A549 (cell line): Measurements from ENCODE around the gene KCND3. TPM values are rescaled to one million over a fixed set of nuclear protein-coding genes. Genes with fewer than 3 reads are reported as not detected.

Source experiments
- ATAC-seq, 2 experiments: fragments of 200-7000 bp in 1 of 2; fragments of >200 bp in 1 of 2; cut with Nextera tagmentation in 1 of 2; cut with Tn5 transposase in 1 of 2; 3 replicates each; pipeline versions ENCODE4 v1.8.0 to v1.9.1; 2018 to 2020; ENCODE audit warnings: mild to moderate bottlenecking in 1 of 2, moderate library complexity in 1 of 2
- CTCF ChIA-PET: fragments of 300-600 bp; sonication (Branson Sonifier 250); formaldehyde crosslinking; extraction: SDS; loops from one replicate; lab custom pipeline; 2021; ENCODE audit warnings: antibody characterized with exemption, inconsistent platforms; lab: Yijun Ruan, JAX
- POLR2A ChIA-PET: fragments of 350-600 bp; formaldehyde crosslinking; extraction: SDS; loops from one replicate; lab custom pipeline; 2021; ENCODE audit warnings: antibody characterized with exemption, inconsistent platforms; lab: Yijun Ruan, JAX
- DNase-seq, 2 experiments: peaks; one replicate each; pipeline versions ENCODE4 v3.0.0 to v3.0.0-alpha.2; 2011 to 2016; ENCODE audit warnings: low read depth in 1 of 2, low spot score in 1 of 2
- FAIRE-seq: peaks from 2 replicates; lab custom pipeline; 2011; peaks lifted over from hg19 to GRCh38; lab: Jason Lieb, UNC
- H3K27ac ChIP-seq, 2 experiments: fragments of >200 bp; sonication (Bioruptor Twin); formaldehyde crosslinking; 3 replicates each; pipeline ENCODE4 v1.5.1; 2016 to 2017
- H3K4me1 ChIP-seq: fragments of >200 bp; sonication (Bioruptor Twin); formaldehyde crosslinking; 3 replicates; pipeline ENCODE4 v1.6.1; 2016
- H3K4me2 ChIP-seq: fragments of >200 bp; sonication (Bioruptor Twin); formaldehyde crosslinking; 3 replicates; pipeline ENCODE4 v1.6.1; 2016
- H3K4me3 ChIP-seq: fragments of >200 bp; sonication (Bioruptor Twin); formaldehyde crosslinking; 3 replicates; pipeline ENCODE4 v1.5.1; 2016
- H3K9me3 ChIP-seq: fragments of >200 bp; sonication (Bioruptor Twin); formaldehyde crosslinking; 3 replicates; pipeline ENCODE4 v1.6.1; 2016
- CHD2 ChIP-seq: fragments of 150-350 bp; IDR thresholded peaks from 2 replicates; pipeline ENCODE4 v1.6.1; 2014; ENCODE audit warnings: low read length; ENCODE audit not compliant: partially characterized antibody
- HDAC2 ChIP-seq: fragments of 200-600 bp; sonication (generic); IDR thresholded peaks from 2 replicates; pipeline ENCODE4 v1.6.1; 2016
- HOXB13 ChIP-seq: fragments of 250-450 bp; sonication (Bioruptor Pico); IDR thresholded peaks from 2 replicates; pipeline ENCODE4 v1.5.0; 2020; ENCODE audit warnings: low read depth, mild to moderate bottlenecking, moderate library complexity
- NR3C1 ChIP-seq: fragments of >200 bp; sonication (Bioruptor Twin); formaldehyde crosslinking; IDR thresholded peaks from 3 replicates; pipeline ENCODE4 v1.6.1; 2017
- POLR2A ChIP-seq: IDR thresholded peaks from 2 replicates; pipeline ENCODE4 v1.6.1; 2012; ENCODE audit warnings: mild to moderate bottlenecking, low read length
- SMC3 ChIP-seq: fragments of >200 bp; sonication (Bioruptor Twin); formaldehyde crosslinking; IDR thresholded peaks from 3 replicates; pipeline ENCODE4 v1.6.1; 2018; ENCODE audit warnings: inconsistent platforms
- SREBF2 ChIP-seq: fragments of 450-650 bp; IDR thresholded peaks from 2 replicates; pipeline ENCODE4 v1.6.1; 2014; ENCODE audit warnings: mild to moderate bottlenecking, moderate library complexity
- TFCP2L1 ChIP-seq: fragments of 250-450 bp; sonication (Bioruptor Pico); IDR thresholded peaks from 2 replicates; pipeline ENCODE4 v1.5.0; 2021; ENCODE audit warnings: mild to moderate bottlenecking
- WGBS: methylation state at CpG from one replicate; pipeline ENCODE4 v1.1.6; 2017; ENCODE audit errors: missing lambda C conversion rate; 5-methylcytosine and 5-hydroxymethylcytosine counted together
- polyA plus RNA-seq, 4 experiments: library from polyadenylated mRNA; depleted of rRNA in 3 of 4; stranded (reverse); fragments of >200 nt; fragmentation: RNase III in 1 of 4; extraction: RNeasy Plus Mini Kit Qiagen cat#74134 plus additional on column Dnase treatment in 1 of 4; gene quantifications; 2 replicates in 3 of 4; 3 replicates in 1 of 4; pipeline ENCODE4 v1.2.3, GENCODE V29; 2011 to 2017
- TF ChIP-seq, protein P1 (sequence below): fragments of >200 bp; sonication (Bioruptor Twin); formaldehyde crosslinking; IDR thresholded peaks from 3 replicates; pipeline ENCODE4 v1.6.1; 2016
- TF ChIP-seq, protein P2 (sequence below): IDR thresholded peaks from 2 replicates; pipeline ENCODE4 v1.6.1; 2012; ENCODE audit warnings: low read depth, borderline replicate concordance
- TF ChIP-seq, protein P3 (sequence below): IDR thresholded peaks from 2 replicates; pipeline ENCODE4 v1.6.1; 2012

The KCND3 gene
- polyA plus RNA-seq, 2 of the 4 experiments (the other 2 are of a cell fraction): not detected

DNA sequence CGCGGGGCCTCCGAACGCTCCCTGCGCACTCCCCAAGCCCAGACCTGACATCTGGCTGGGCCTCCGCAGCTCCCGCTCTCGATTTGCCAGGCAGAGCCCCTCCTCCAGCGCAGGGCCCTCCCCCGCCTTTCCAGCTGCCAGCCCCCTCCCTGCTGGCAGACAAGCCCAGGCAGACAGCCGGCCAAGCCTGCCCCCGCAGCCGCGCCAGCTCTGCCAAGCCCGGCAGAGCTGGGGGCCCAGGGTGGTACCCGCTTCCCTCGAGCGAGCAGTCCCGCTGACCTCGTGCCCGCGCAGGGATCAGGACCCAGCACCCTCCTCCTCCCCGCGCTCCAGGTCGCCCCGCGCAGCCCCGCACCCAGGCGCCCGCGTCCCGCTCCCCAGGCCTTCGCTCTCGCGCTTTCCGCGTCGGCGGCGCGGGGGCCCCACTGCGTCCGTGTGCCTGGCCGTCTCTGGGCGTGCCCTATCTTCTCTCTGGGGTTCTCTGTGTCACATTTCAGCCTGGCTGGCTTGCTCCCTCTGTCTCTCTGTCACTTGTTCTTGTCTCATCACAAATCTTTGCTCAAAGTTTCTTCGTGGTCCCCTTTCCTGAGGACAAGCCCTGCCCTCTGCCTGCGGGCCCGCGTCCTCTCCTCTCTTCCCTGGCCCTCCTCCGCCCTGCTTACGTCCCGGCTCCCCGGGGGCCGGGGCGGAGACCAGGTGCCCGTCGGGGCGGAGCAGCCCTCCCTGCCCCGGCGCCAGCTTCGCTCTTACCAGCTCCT is 250.9 kb downstream of the KCND3 start:
- FAIRE-seq: no peak
- ATAC-seq: peak; percentile 76
- CTCF ChIA-PET: interaction anchor here (0.6 to 9.0 kb wide), 7 partner anchors 9 to 257 kb away, joined by 3 to 47 read pairs (median 4); no protein-coding TSS in a partner anchor
- peak overlapping the region; percentile 78 to 95 for H3K27ac ChIP-seq
- H3K4me1 ChIP-seq: peaks cover 10% of the 10 kb centered on the region; the same call in 2 of the 3 replicates
- peak overlapping the region; percentile 100 for H3K4me2 ChIP-seq
- H3K9me3 ChIP-seq: no peaks in the 10 kb centered on the region
- DNase-seq: peak; percentile 22 to 67
- POLR2A ChIA-PET: interaction anchor here (1.0 to 2.2 kb wide), 4 partner anchors 12 to 197 kb away, joined by 3 to 12 read pairs (median 3); no protein-coding TSS in a partner anchor
- TF ChIP-seq, protein P1, sequence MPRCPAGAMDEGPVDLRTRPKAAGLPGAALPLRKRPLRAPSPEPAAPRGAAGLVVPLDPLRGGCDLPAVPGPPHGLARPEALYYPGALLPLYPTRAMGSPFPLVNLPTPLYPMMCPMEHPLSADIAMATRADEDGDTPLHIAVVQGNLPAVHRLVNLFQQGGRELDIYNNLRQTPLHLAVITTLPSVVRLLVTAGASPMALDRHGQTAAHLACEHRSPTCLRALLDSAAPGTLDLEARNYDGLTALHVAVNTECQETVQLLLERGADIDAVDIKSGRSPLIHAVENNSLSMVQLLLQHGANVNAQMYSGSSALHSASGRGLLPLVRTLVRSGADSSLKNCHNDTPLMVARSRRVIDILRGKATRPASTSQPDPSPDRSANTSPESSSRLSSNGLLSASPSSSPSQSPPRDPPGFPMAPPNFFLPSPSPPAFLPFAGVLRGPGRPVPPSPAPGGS: 0 out of 3 replicates have a peak, but pooled peaks have one; percentile 3
- no peak for TF ChIP-seq SREBF2
- TF ChIP-seq HOXB13 (CRISPR knock-in tag): no peak
- peak; percentile 26 for TF ChIP-seq POLR2A
- TF ChIP-seq, protein P2, sequence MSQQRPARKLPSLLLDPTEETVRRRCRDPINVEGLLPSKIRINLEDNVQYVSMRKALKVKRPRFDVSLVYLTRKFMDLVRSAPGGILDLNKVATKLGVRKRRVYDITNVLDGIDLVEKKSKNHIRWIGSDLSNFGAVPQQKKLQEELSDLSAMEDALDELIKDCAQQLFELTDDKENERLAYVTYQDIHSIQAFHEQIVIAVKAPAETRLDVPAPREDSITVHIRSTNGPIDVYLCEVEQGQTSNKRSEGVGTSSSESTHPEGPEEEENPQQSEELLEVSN: 0 out of 2 replicates have a peak, but pooled peaks have one; percentile 26
- WGBS: 0% methylated on average over 15 of the region's 61 CpGs
- H3K4me3 ChIP-seq: peak overlapping the region; percentile 54

DNA sequence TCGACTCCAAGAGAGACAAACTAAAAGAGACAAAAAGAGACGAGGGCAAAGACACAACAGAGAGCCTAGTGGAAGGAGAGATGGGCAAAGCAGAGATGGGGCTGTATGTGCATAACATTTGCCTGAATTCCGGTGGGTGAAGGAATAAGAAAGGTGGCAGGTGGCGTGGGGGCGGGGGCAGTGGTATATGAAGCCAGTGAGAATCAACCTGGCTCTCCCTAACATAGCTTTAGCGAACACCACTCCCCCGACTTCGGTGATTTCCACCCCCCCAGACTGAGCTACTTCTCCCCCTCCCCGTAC is 251.4 kb downstream of the KCND3 start:
- 74% methylated on average over 8 of the region's 9 CpGs for WGBS
- Histone ChIP-seq H3K4me1 (peaks cover 10% of the 10 kb centered on the region; the same call in 2 of the 3 replicates), H3K27ac (peak overlapping the region; percentile 78 to 95; a peak in 5 of 6 replicates), H3K9me3 (no peaks in the 10 kb centered on the region), H3K4me2 (peak overlapping the region; percentile 100), H3K4me3 (peak overlapping the region; percentile 54)
- no peak for DNase-seq
- POLR2A ChIA-PET: interaction anchor here (1.2 to 2.2 kb wide), 3 partner anchors 11 to 197 kb away, joined by 3 to 12 read pairs (median 3); no protein-coding TSS in a partner anchor
- TF ChIP-seq SMC3 (no peak), CHD2 (no peak)
- CTCF ChIA-PET: interaction anchor here (0.6 to 9.0 kb wide), 5 partner anchors 9 to 256 kb away, joined by 3 to 47 read pairs (median 4); no protein-coding TSS in a partner anchor
- FAIRE-seq: no peak
- ATAC-seq: no peak

DNA sequence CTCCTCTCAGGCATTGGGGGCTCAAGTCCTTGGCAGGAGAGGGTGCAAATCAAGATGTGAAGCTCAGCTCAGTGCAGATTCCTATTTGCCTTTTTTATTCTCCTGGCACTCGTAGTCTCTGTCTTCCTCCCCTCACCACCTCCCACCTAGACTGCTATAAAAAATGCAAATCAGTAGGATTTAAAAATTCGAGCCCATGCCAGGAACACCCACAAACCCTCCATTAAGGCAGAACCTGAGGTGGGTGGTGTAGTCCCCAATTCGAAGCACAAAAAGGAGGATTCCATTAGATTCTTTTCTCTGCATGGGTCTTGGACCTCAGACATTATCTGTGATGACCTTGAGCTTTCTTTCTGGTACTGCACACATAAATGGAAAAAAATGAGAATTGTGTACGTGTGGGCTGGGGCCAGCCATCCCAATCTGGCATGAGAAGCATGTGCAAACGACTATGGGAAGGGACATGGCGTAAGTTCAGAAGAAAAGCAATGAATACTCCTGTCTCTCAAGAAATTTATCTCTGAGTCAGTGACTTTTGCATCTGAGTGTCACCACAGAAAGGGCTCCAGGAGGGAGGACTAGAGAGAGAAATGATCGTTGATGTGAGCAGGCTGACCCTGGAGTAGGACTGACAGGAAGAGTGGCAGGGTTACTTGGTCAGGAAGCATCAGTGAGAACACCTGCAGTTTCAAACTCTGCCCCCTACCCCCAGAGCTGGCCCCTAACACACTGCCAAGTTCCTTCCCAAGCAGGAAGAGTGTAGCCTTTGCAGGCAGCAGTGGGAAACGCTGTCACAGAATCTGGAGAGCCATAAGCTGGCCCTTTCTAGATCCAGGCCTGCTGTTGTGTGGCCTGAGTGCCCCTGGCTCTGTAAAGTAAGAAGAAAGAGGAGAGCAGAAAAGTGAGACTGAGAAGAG is 252.0 kb downstream of the KCND3 start:
- ATAC-seq: no peak
- Histone ChIP-seq H3K4me3 (no peak overlapping the region; the same call in 2 of the 3 replicates), H3K4me1 (peaks cover 10% of the 10 kb centered on the region; the same call in 2 of the 3 replicates), H3K9me3 (no peaks in the 10 kb centered on the region), H3K4me2 (peak overlapping the region; percentile 100), H3K27ac (peak overlapping the region in 1 of 2 experiments; percentile 95; a peak in 1 of 6 replicates)
- DNase-seq: no peak
- 83% methylated on average over 8 of the region's 8 CpGs for WGBS
- FAIRE-seq: no peak
- TF ChIP-seq NR3C1 (no peak), HDAC2 (no peak)
- CTCF ChIA-PET: interaction anchor here (0.6 to 9.0 kb wide), 5 partner anchors 10 to 23 kb away, joined by 3 to 47 read pairs (median 3); no protein-coding TSS in a partner anchor
- POLR2A ChIA-PET: interaction anchor here (1.2 kb wide), 1 partner anchor 11 kb away, joined by 3 read pairs; no protein-coding TSS in a partner anchor

DNA sequence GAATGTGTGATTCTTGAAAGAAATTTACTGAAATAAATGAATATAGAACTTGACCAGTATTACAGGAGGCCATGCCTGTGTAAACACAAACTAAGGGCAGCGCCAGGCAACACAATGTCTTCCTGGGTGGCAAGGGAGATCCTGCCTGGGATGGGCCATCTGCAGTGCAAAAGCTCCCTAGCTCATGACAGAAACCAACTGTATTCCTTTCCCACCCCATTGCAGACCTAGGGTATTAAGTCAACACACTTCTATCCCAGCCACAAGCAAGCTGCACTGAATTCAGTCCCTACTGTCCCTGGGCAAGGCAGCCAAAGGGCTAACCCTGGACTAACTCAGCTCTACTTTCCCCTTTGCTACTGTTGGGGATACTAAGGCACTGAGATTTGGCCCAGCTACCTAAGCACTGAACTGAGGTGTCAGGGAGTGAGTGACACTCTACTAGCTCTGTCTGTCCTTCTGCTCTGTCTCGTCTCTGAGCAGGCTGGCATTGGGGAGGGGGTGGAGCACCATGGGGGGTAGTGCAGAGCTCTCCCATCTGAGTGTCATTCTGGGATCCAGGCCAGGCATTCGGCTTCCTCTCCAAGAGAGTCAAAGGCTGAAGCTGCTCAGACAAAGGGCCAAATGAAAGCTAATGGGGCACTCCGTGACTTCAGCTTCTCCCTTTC is 252.8 kb downstream of the KCND3 start:
- CTCF ChIA-PET: interaction anchor here (0.5 to 9.0 kb wide), 5 partner anchors 10 to 172 kb away, joined by 3 to 47 read pairs (median 6); no protein-coding TSS in a partner anchor
- POLR2A ChIA-PET: no interaction called here

More for the DNA sequence above, 252.8 kb downstream of the KCND3 start:
- H3K27ac ChIP-seq: no peak overlapping the region
- 77% methylated on average over 4 of the region's 4 CpGs for WGBS
- no peak overlapping the region for H3K4me3 ChIP-seq
- FAIRE-seq: no peak
- no peak for TF ChIP-seq TFCP2L1
- TF ChIP-seq, protein P3, sequence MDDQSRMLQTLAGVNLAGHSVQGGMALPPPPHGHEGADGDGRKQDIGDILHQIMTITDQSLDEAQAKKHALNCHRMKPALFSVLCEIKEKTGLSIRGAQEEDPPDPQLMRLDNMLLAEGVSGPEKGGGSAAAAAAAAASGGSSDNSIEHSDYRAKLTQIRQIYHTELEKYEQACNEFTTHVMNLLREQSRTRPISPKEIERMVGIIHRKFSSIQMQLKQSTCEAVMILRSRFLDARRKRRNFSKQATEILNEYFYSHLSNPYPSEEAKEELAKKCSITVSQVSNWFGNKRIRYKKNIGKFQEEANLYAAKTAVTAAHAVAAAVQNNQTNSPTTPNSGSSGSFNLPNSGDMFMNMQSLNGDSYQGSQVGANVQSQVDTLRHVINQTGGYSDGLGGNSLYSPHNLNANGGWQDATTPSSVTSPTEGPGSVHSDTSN: no peak
- H3K9me3 ChIP-seq: no peaks in the 10 kb centered on the region
- DNase-seq: no peak
- H3K4me1 ChIP-seq: peaks cover 10% of the 10 kb centered on the region; the same call in 2 of the 3 replicates
- H3K4me2 ChIP-seq: no peak overlapping the region
- no peak for ATAC-seq
